Measurements from ENCODE around the gene DGKG.

- TF ChIP-seq CTCF (conservative IDR thresholded peaks at IDR 0.05; ENCODE audit: low read length) (no peak), EZH2phosphoT487 (IDR thresholded peaks at IDR 0.05; ENCODE audit: borderline replicate concordance) (no peak)
Measured at GRCh38 chr3:186118692-186119091, 243.3 kb downstream of the DGKG start.
